Endothelial cell of umbilical vein (primary cell): Measurements from ENCODE around the gene TDRD7. TPM values are rescaled to one million over a fixed set of nuclear protein-coding genes. Genes with fewer than 3 reads are reported as not detected.

ENCODE experiments used
- BruUV-seq: library from RNA; stranded (reverse); fragments of 400-500 nt; replicated peaks from 2 replicates; lab custom pipeline; 2021; lab: Mats Ljungman, UMichigan
- CTCF ChIA-PET: fragments of 300-600, 350-600 bp; sonication (Branson Sonifier 250); formaldehyde crosslinking; loops from one replicate; lab custom pipeline; 2021; ENCODE audit warnings: antibody characterized with exemption, inconsistent platforms; lab: Charles Lee
- POLR2A ChIA-PET: fragments of 300-600, 350-600 bp; sonication (Branson Sonifier 250); formaldehyde crosslinking; loops from one replicate; lab custom pipeline; 2021; ENCODE audit warnings: antibody characterized with exemption, inconsistent platforms; lab: Charles Lee
- DNase-seq: peaks from one replicate; pipeline ENCODE4 v3.0.0-alpha.2; 2011; ENCODE audit warnings: low read depth, low spot score
- FAIRE-seq: peaks from 2 replicates; lab custom pipeline; 2011; peaks lifted over from hg19 to GRCh38; lab: Jason Lieb, UNC
- H2AFZ ChIP-seq: 2 replicates; pipeline ENCODE4 v1.6.0; 2012; ENCODE audit warnings: low read depth, low read length, control low read depth, inconsistent platforms
- H3K27ac ChIP-seq: 2 replicates; pipeline ENCODE4 v1.5.1; 2011; ENCODE audit warnings: low read depth, mild to moderate bottlenecking, control low read depth, low read length, moderate library complexity; ENCODE audit not compliant: insufficient read depth
- H3K27me3 ChIP-seq, 2 experiments: 2 replicates each; pipeline versions ENCODE4 v1.6.0 to v1.6.1; 2011; ENCODE audit warnings: low read length in 2 of 2, mixed read lengths in 1 of 2; ENCODE audit not compliant: control insufficient read depth in 2 of 2, insufficient read depth in 2 of 2
- H3K36me3 ChIP-seq, 2 experiments: 2 replicates in 1 of 2; 3 replicates in 1 of 2; pipeline ENCODE4 v1.5.1; 2011; ENCODE audit warnings: low read length in 2 of 2, mild to moderate bottlenecking in 1 of 2, moderate library complexity in 1 of 2; ENCODE audit not compliant: control insufficient read depth in 2 of 2, insufficient read depth in 2 of 2; ENCODE audit errors: extremely low read depth in 1 of 2
- H3K4me1 ChIP-seq: 3 replicates; pipeline ENCODE4 v1.5.1; 2011; ENCODE audit warnings: mild to moderate bottlenecking, low read length; ENCODE audit not compliant: control insufficient read depth, insufficient read depth; ENCODE audit errors: extremely low read depth
- H3K4me2 ChIP-seq: 2 replicates; pipeline ENCODE4 v1.6.1; 2011; ENCODE audit warnings: low read length, control low read depth, mixed read lengths; ENCODE audit not compliant: insufficient read depth
- H3K4me3 ChIP-seq, 3 experiments: fragments of 200-600 bp in 1 of 3; sonication (generic), shearing (Covaris generic) in 1 of 3; replicated peaks in 1 of 3; 2 replicates each; pipeline ENCODE4 v1.5.1; 2011 to 2016; ENCODE audit warnings: control low read depth in 3 of 3, low read length in 3 of 3, mild to moderate bottlenecking in 2 of 3, inconsistent platforms in 1 of 3, low read depth in 1 of 3, moderate library complexity in 1 of 3; ENCODE audit not compliant: insufficient read depth in 1 of 3
- H3K79me2 ChIP-seq: 2 replicates; pipeline ENCODE4 v1.6.0; 2012; ENCODE audit warnings: low read length, inconsistent platforms; ENCODE audit not compliant: control insufficient read depth, insufficient read depth
- H3K9ac ChIP-seq: replicated peaks from 2 replicates; pipeline ENCODE3; 2011; ENCODE audit warnings: low read length, control low read depth; ENCODE audit not compliant: insufficient read depth; ENCODE audit errors: extremely low read depth
- H3K9me1 ChIP-seq: replicated peaks from 3 replicates; pipeline ENCODE4 v1.6.0; 2011; ENCODE audit warnings: mild to moderate bottlenecking, low read length; ENCODE audit not compliant: control insufficient read depth, insufficient read depth; ENCODE audit errors: extremely low read depth
- H3K9me3 ChIP-seq: replicated peaks from 2 replicates; pipeline ENCODE4 v1.5.1; 2012; ENCODE audit warnings: low read length, inconsistent platforms; ENCODE audit not compliant: control insufficient read depth, insufficient read depth
- H4K20me1 ChIP-seq: replicated peaks from 2 replicates; pipeline ENCODE3; 2011; ENCODE audit warnings: mild to moderate bottlenecking, low read length; ENCODE audit not compliant: control insufficient read depth, insufficient read depth; ENCODE audit errors: extremely low read depth
- EZH2 ChIP-seq: IDR thresholded peaks from 2 replicates; pipeline ENCODE4 v1.6.1; 2012; ENCODE audit warnings: borderline replicate concordance, low read depth, mild to moderate bottlenecking, moderate library complexity, low read length, inconsistent platforms; ENCODE audit not compliant: severe bottlenecking
- FOS ChIP-seq: IDR thresholded peaks from 2 replicates; pipeline ENCODE4 v1.6.1; 2011; ENCODE audit warnings: mild to moderate bottlenecking, low read length, moderate library complexity, borderline replicate concordance; ENCODE audit not compliant: insufficient read depth
- JUN ChIP-seq: IDR thresholded peaks from 2 replicates; pipeline ENCODE4 v1.6.1; 2011; ENCODE audit warnings: borderline replicate concordance, low read depth; ENCODE audit not compliant: insufficient read length, insufficient read depth
- MAX ChIP-seq: IDR thresholded peaks from 2 replicates; pipeline ENCODE4 v1.6.1; 2011; ENCODE audit not compliant: insufficient read depth, insufficient read length
- MYC ChIP-seq: IDR thresholded peaks from one replicate; pipeline ENCODE4 v1.6.1; 2011; ENCODE audit warnings: mild to moderate bottlenecking, low read depth, low read length
- POLR2A ChIP-seq: IDR thresholded peaks from 2 replicates; pipeline ENCODE4 v1.6.1; 2012; ENCODE audit warnings: low read depth, mild to moderate bottlenecking, control low read depth, low read length
- POLR2AphosphoS5 ChIP-seq: IDR thresholded peaks from 2 replicates; pipeline ENCODE4 v1.6.1; 2012; ENCODE audit warnings: low read depth, mild to moderate bottlenecking, control low read depth, low read length, moderate library complexity; ENCODE audit not compliant: insufficient read depth
- dilution Hi-C: fragments of 300-500 bp; cut with MboI; formaldehyde crosslinking; loops from one replicate; pipeline ENCODE4 v1.15.0; 2019; ENCODE audit warnings: low sequenced_read_pairs; ENCODE audit not compliant: extremely low pct_ligation_motif_present
- intact Hi-C: fragments of 100-400 bp; cut with micrococcal nuclease; formaldehyde crosslinking; loops from one replicate; pipeline ENCODE4 v1.10.0; 2022
- polyA plus RNA-seq, 4 experiments: library from polyadenylated mRNA; depleted of rRNA in 3 of 4; stranded (reverse) in 3 of 4; unstranded in 1 of 4; fragments of >200 nt; gene quantifications; 2 replicates each; pipeline versions ENCODE4 v1.2.1 to v1.2.3, GENCODE V29; 2011 to 2012; ENCODE audit warnings: missing spikeins in 1 of 4
- total RNA-seq: library from RNA; stranded (reverse); gene quantifications from 2 replicates; pipeline ENCODE4 v1.2.3, GENCODE V29; 2021
- TF ChIP-seq, protein P1 (sequence below), 2 donors: IDR thresholded peaks; 1 replicate in 1 of 2; 2 replicates in 1 of 2; pipeline ENCODE4 v1.5.1; 2011; ENCODE audit warnings: low read length in 2 of 2, mild to moderate bottlenecking in 2 of 2, moderate library complexity in 2 of 2, control low read depth in 1 of 2, inconsistent platforms in 1 of 2, low read depth in 1 of 2; ENCODE audit not compliant: insufficient read depth in 1 of 2; ENCODE audit errors: extremely low read depth in 1 of 2

The TDRD7 gene
- total and polyA plus RNA-seq, 2 donors (not counting 3 experiments of a cell fraction or from before 2014, with no cell fraction given), result 4.9 to 11.5 TPM

DNA sequence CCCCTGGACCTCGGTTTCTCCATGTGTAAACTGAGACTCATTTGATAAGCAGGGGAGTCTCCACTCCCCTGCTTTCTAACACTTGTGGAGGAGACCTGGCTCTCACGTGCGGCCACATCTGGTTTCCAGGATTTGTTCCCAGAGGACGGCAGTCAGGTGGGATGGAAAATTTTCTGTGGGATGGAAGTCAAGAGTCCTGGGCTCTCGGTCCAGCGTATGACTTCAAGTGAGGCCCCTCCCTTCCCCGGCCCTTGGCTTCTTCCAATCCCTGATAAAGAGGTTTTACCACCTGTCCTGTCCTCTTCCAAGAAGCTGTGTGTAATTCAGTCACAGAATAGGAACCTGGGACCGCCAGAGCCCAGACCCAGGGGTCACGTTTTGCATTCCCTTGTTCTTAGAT lies 124.6 kb downstream of the TDRD7 start:
- intact Hi-C loops (no loop called here), dilution Hi-C loops (no loop called here)
- H3K4me3 ChIP-seq, result no peak overlapping the region
- H3K9ac ChIP-seq, result no peak overlapping the region
- H3K79me2 ChIP-seq, result no peaks in the 10 kb centered on the region
- DNase-seq (no peak), FAIRE-seq (no peak)
- no peak overlapping the region for H2AFZ ChIP-seq
- ChIA-PET CTCF (no interaction called here), POLR2A (no interaction called here)
- H3K4me2 ChIP-seq, result no peak overlapping the region
- TF ChIP-seq FOS (no peak), EZH2 (no peak), POLR2A (no peak), JUN (no peak), POLR2AphosphoS5 (no peak), MAX (no peak), MYC (no peak)
- TF ChIP-seq, protein P1, sequence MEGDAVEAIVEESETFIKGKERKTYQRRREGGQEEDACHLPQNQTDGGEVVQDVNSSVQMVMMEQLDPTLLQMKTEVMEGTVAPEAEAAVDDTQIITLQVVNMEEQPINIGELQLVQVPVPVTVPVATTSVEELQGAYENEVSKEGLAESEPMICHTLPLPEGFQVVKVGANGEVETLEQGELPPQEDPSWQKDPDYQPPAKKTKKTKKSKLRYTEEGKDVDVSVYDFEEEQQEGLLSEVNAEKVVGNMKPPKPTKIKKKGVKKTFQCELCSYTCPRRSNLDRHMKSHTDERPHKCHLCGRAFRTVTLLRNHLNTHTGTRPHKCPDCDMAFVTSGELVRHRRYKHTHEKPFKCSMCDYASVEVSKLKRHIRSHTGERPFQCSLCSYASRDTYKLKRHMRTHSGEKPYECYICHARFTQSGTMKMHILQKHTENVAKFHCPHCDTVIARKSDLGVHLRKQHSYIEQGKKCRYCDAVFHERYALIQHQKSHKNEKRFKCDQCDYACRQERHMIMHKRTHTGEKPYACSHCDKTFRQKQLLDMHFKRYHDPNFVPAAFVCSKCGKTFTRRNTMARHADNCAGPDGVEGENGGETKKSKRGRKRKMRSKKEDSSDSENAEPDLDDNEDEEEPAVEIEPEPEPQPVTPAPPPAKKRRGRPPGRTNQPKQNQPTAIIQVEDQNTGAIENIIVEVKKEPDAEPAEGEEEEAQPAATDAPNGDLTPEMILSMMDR (IDR thresholded peaks at IDR 0.05; ENCODE audit: extremely low read depth in 1 of 2, insufficient read depth in 1 of 2, low read depth in 1 of 2, low read length in 2 of 2), result no peak
- no peaks in the 10 kb centered on the region for H3K4me1 ChIP-seq
- no peak overlapping the region for H3K27ac ChIP-seq
- no peaks in the 10 kb centered on the region for H3K9me1 ChIP-seq
- H3K27me3 ChIP-seq, result peaks cover 4 to 16% of the 10 kb centered on the region in 2 experiments
- H3K36me3 ChIP-seq, result no peaks in the 10 kb centered on the region
- no peaks in the 10 kb centered on the region for H3K9me3 ChIP-seq
- no peaks in the 10 kb centered on the region for H4K20me1 ChIP-seq
- no TSS peak for BruUV-seq
